Stimulated activated CD4-positive, alpha-beta T cell treated with anti-CD3 and anti-CD28 coated beads, TNF-alpha, amount 100 ng/mL, for 24 hours (primary cell): ENCODE measurements around the gene MED27.
"Not testable (repeated sequence)": the region's sequence is repeated elsewhere in the genome, so short reads cannot be mapped to it uniquely, and the experiment has no call there.

Source experiments
- DNase-seq, 3 experiments: peaks; one replicate each; pipeline ENCODE4 v3.0.0-alpha.2; 2020; ENCODE audit warnings: low read depth in 3 of 3

Gene MED27

GRCh38 chr9:132077881-132078698 lies 1.6 kb downstream of the MED27 start:
- DNase-seq, result peak in 1 of 3 experiments; percentile 28

- no peak for DNase-seq
Measured at GRCh38 chr9:132075853-132076252, 3.8 kb downstream of the MED27 start.

- DNase-seq, result no peak
Measured at GRCh38 chr9:132074736-132075135, 4.9 kb downstream of the MED27 start.

- no peak for DNase-seq
Measured at GRCh38 chr9:132071847-132072507, 7.7 kb downstream of the MED27 start.

GRCh38 chr9:132069046-132069898 lies 10.4 kb downstream of the MED27 start:
- no peak for DNase-seq

GRCh38 chr9:132068605-132069004 lies 11.1 kb downstream of the MED27 start:
- DNase-seq, result no peak

- no peak for DNase-seq
Measured at GRCh38 chr9:132066511-132066910, 13.2 kb downstream of the MED27 start.

- DNase-seq, result no peak
Measured at GRCh38 chr9:132066057-132066456, 13.6 kb downstream of the MED27 start.

- no peak for DNase-seq
Measured at GRCh38 chr9:132063281-132063680, 16.4 kb downstream of the MED27 start.

GRCh38 chr9:132062806-132063205 lies 16.9 kb downstream of the MED27 start:
- no peak for DNase-seq

- no peak for DNase-seq
Measured at GRCh38 chr9:132061526-132061925, 18.1 kb downstream of the MED27 start.

GRCh38 chr9:132059361-132059760 lies 20.3 kb downstream of the MED27 start:
- no peak for DNase-seq

- DNase-seq, result not testable (repeated sequence)
Measured at GRCh38 chr9:132058226-132058625, 21.4 kb downstream of the MED27 start.

GRCh38 chr9:132056717-132057560 lies 22.7 kb downstream of the MED27 start:
- no peak for DNase-seq

GRCh38 chr9:132055756-132056155 lies 23.9 kb downstream of the MED27 start:
- DNase-seq, result no peak

- DNase-seq, result no peak
Measured at GRCh38 chr9:132054024-132054423, 25.6 kb downstream of the MED27 start.

GRCh38 chr9:132049900-132050299 lies 29.8 kb downstream of the MED27 start:
- no peak for DNase-seq

- no peak for DNase-seq
Measured at GRCh38 chr9:132049323-132049882, 30.3 kb downstream of the MED27 start.

- no peak for DNase-seq
Measured at GRCh38 chr9:132048201-132048600, 31.5 kb downstream of the MED27 start.

- DNase-seq, result no peak
Measured at GRCh38 chr9:132046456-132046855, 33.2 kb downstream of the MED27 start.
